ENCODE measurements around the gene LMOD1. TPM values are rescaled to one million over a fixed set of nuclear protein-coding genes. Genes with fewer than 3 reads are reported as not detected.

Gene LMOD1
- total and polyA plus RNA-seq, 2 donors from 2014 or later, result 9.5 to 33.3 TPM

GRCh38 chr1:201982623-201983379 is 36.5 kb upstream of the LMOD1 start, which contains the start of gene RNPEP:
Gene RNPEP, plus strand, starts transcription at chr1:201982648. Its CDS starts 19 bp downstream, at chr1:201982667.
- H3K4me1 ChIP-seq (ENCODE audit: control insufficient read depth in 2 of 3, insufficient read depth in 2 of 3, low read depth in 1 of 3, low read length in 3 of 3), result peaks cover 0 to 14% (median 2%) of the 10 kb centered on the region in 3 donors
- H3K9me3 ChIP-seq (ENCODE audit: control insufficient read depth in 2 of 3, insufficient read depth in 1 of 3, low read length in 3 of 3), result no peaks in the 10 kb centered on the region
- FAIRE-seq (no peak), DNase-seq (peak; percentile 76 to 91 (median 84))
- no peaks in the 10 kb centered on the region for H3K36me3 ChIP-seq (ENCODE audit: control insufficient read depth in 2 of 3, insufficient read depth in 3 of 3, low read length in 3 of 3)
- H3K4me3 ChIP-seq (ENCODE audit: low read length in 3 of 3), result peak within 1 kb of the TSS; percentile 82 to 95 (median 90)
- TF ChIP-seq, protein P1, sequence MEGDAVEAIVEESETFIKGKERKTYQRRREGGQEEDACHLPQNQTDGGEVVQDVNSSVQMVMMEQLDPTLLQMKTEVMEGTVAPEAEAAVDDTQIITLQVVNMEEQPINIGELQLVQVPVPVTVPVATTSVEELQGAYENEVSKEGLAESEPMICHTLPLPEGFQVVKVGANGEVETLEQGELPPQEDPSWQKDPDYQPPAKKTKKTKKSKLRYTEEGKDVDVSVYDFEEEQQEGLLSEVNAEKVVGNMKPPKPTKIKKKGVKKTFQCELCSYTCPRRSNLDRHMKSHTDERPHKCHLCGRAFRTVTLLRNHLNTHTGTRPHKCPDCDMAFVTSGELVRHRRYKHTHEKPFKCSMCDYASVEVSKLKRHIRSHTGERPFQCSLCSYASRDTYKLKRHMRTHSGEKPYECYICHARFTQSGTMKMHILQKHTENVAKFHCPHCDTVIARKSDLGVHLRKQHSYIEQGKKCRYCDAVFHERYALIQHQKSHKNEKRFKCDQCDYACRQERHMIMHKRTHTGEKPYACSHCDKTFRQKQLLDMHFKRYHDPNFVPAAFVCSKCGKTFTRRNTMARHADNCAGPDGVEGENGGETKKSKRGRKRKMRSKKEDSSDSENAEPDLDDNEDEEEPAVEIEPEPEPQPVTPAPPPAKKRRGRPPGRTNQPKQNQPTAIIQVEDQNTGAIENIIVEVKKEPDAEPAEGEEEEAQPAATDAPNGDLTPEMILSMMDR (IDR thresholded peaks at IDR 0.05; ENCODE audit: borderline replicate concordance, extremely low read depth, insufficient read depth), result no peak
- H3K27me3 ChIP-seq (ENCODE audit: control insufficient read depth, insufficient read depth, low read length), result no peaks in the 10 kb centered on the region
- peak within 1 kb of the TSS; percentile 67 to 93 (median 85) for H3K9ac ChIP-seq (ENCODE audit: low read length in 3 of 3)
- H3K27ac ChIP-seq (ENCODE audit: low read depth in 2 of 2, low read length in 2 of 2), result peak within 1 kb of the TSS; percentile 78 to 82
- intact Hi-C loops (cut with DNase I), result no loop called here

DNA sequence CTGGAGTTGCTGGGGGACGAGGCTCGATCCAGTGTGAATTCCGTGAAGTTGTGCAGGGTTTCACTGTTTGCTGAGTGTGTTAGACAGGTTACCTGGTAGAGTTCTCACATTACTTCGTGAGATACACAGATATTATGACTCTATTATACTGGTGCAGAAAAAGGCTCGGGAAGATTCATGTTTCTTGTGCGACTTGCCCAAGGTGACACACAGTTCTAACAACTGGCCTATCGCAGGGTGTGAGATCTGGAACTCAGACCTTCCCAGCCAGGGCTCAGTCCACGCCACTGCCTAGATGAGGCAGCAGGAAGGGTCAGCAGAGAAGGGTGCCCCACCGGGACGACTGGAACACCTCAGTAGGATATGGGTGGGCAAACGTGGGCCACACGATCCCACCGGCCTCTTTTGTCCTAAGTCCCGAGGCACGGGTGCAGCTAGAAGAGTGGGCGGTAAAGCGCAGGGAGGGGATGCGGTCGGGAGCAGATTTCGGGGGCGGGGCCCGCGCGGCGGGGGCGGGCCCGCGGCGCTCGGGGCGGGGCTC is 35.8 kb upstream of the LMOD1 start:
- intact Hi-C loops (cut with DNase I), result no loop called here
- H3K9me3 ChIP-seq (ENCODE audit: control insufficient read depth in 2 of 3, insufficient read depth in 1 of 3, low read length in 3 of 3), result no peaks in the 10 kb centered on the region
- FAIRE-seq, result no peak
- no peaks in the 10 kb centered on the region for H3K27me3 ChIP-seq (ENCODE audit: control insufficient read depth, insufficient read depth, low read length)
- DNase-seq, result peak in 4 of 5 donors; percentile 73 to 90 (median 84)
- H3K4me1 ChIP-seq (ENCODE audit: control insufficient read depth in 2 of 3, insufficient read depth in 2 of 3, low read depth in 1 of 3, low read length in 3 of 3), result peaks cover 0 to 14% (median 2%) of the 10 kb centered on the region in 3 donors
- peak overlapping the region in 1 of 2 donors; percentile 51 for H3K27ac ChIP-seq (ENCODE audit: low read depth in 2 of 2, low read length in 2 of 2)
- TF ChIP-seq, protein P1 (IDR thresholded peaks at IDR 0.05; ENCODE audit: borderline replicate concordance, extremely low read depth, insufficient read depth), result no peak
- peak overlapping the region in 2 of 3 donors; percentile 53 to 67 for H3K9ac ChIP-seq (ENCODE audit: low read length in 3 of 3)
- H3K4me3 ChIP-seq (ENCODE audit: low read length in 3 of 3), result peak overlapping the region; percentile 70 to 82 (median 73)
- no peaks in the 10 kb centered on the region for H3K36me3 ChIP-seq (ENCODE audit: control insufficient read depth in 2 of 3, insufficient read depth in 3 of 3, low read length in 3 of 3)

DNA sequence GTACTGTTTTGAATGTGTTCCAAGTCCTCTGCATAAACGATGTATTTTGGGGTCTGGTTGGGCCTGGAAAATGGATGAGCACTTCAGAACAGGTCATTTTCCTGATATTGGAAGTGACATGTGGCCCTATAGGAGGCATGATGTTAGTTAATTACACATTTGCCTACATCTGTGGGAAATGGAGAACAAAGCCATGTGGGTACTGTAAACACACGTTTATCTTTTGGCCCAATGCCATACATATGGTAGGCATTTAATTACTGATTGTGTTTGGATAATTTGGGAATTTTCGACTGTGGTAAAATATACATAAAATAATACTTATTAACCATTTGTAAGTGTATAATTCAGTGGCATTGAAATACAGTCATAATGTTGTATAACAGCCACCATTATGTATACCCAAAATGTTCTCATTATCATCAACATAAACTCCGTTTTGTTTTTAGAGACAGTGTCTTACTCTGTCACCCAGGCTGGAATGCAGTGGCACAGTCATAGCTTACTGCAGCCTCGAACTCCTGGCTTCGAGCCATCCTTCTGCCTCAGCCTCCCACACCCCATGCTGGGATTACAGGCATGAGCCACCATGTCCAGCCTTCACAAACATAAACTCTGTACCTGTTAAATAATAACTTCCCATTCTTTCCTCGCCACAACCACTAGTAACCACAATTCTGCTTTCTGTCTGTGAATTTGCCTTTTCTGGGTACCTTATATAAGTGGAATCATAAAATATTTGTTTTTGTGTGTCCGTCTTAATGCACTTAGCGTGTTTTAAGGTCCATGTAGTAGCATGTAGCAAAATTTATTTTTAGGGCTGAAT is 24.2 kb upstream of the LMOD1 start:
- no peak overlapping the region for H3K9ac ChIP-seq (ENCODE audit: low read length in 3 of 3)
- peaks cover 5 to 32% (median 18%) of the 10 kb centered on the region in 3 donors for H3K36me3 ChIP-seq (ENCODE audit: control insufficient read depth in 2 of 3, insufficient read depth in 3 of 3, low read length in 3 of 3)
- DNase-seq (no peak), FAIRE-seq (no peak)
- no peak overlapping the region for H3K27ac ChIP-seq (ENCODE audit: low read depth in 2 of 2, low read length in 2 of 2)
- intact Hi-C loops (cut with DNase I), result no loop called here
- no peaks in the 10 kb centered on the region for H3K9me3 ChIP-seq (ENCODE audit: control insufficient read depth in 2 of 3, insufficient read depth in 1 of 3, low read length in 3 of 3)
- H3K4me3 ChIP-seq (ENCODE audit: low read length in 3 of 3), result no peak overlapping the region
- no peaks in the 10 kb centered on the region for H3K27me3 ChIP-seq (ENCODE audit: control insufficient read depth, insufficient read depth, low read length)
- H3K4me1 ChIP-seq (ENCODE audit: control insufficient read depth in 2 of 3, insufficient read depth in 2 of 3, low read depth in 1 of 3, low read length in 3 of 3), result no peaks in the 10 kb centered on the region
- TF ChIP-seq, protein P1 (IDR thresholded peaks at IDR 0.05; ENCODE audit: borderline replicate concordance, extremely low read depth, insufficient read depth), result no peak
